Ovary (tissue), 3 donors: Measurements from ENCODE around the gene ADAMTS8.

Experiments
- CTCF ChIP-seq, 3 donors: fragments of 450-650 bp in 2 of 3; fragments of 200-600 bp in 1 of 3; IDR thresholded peaks; one replicate each; pipeline versions ENCODE4 v1.5.1 to v1.8.0; 2016 to 2022; ENCODE audit warnings: antibody characterized with exemption in 3 of 3, mild to moderate bottlenecking in 1 of 3
- EP300 ChIP-seq: sonication (generic); formaldehyde crosslinking; IDR thresholded peaks from one replicate; pipeline ENCODE4 v1.6.1; 2017; ENCODE audit warnings: antibody characterized with exemption
- POLR2A ChIP-seq: fragments of 450-650 bp; IDR thresholded peaks from one replicate; pipeline ENCODE4 v1.6.1; 2017; ENCODE audit warnings: antibody characterized with exemption, mild to moderate bottlenecking, moderate library complexity
- donor health status: DM: no; HTN: no; CAD: no.

- TF ChIP-seq CTCF (IDR thresholded peaks at IDR 0.05) (no peak), EP300 (no peak), POLR2A (no peak)
Observed at GRCh38 chr11:130415731-130416529, 12.5 kb downstream of the ADAMTS8 start.
